HG03175 (cell line): ENCODE measurements around the gene HSPB6.
A peak's percentile ranks its signal among the peaks of the same experiment; 100 is the strongest.
"Not testable (repeated sequence)": the region's sequence is repeated elsewhere in the genome, so short reads cannot be mapped to it uniquely, and the experiment has no call there.

Experiments
- ATAC-seq: cut with Tn5 transposase; IDR thresholded peaks from one replicate; pipeline ENCODE4 v1.9.1; 2021; ENCODE audit warnings: mild to moderate bottlenecking, moderate library complexity; ENCODE audit not compliant: unreplicated experiment

The HSPB6 gene

GRCh38 chr19:35786299-35787160 lies 29.7 kb upstream of the HSPB6 start:
- no peak for ATAC-seq

GRCh38 chr19:35785339-35785627 lies 28.5 kb upstream of the HSPB6 start:
- no peak for ATAC-seq

GRCh38 chr19:35784503-35785338 lies 27.9 kb upstream of the HSPB6 start:
- ATAC-seq, result no peak

- ATAC-seq, result no peak
These were observed 26.9 kb upstream of the HSPB6 start for GRCh38 chr19:35783469-35784434.

- ATAC-seq, result no peak
These were observed 25.8 kb upstream of the HSPB6 start for GRCh38 chr19:35782589-35782988.

- no peak for ATAC-seq
These were observed 24.8 kb upstream of the HSPB6 start for GRCh38 chr19:35781650-35782049.

- ATAC-seq, result no peak
These were observed 23.9 kb upstream of the HSPB6 start for GRCh38 chr19:35780717-35781116.

GRCh38 chr19:35780058-35780457 lies 23.2 kb upstream of the HSPB6 start:
- ATAC-seq, result no peak

GRCh38 chr19:35779033-35779432 lies 22.2 kb upstream of the HSPB6 start:
- ATAC-seq, result no peak

GRCh38 chr19:35777961-35778360 lies 21.1 kb upstream of the HSPB6 start:
- no peak for ATAC-seq

- no peak for ATAC-seq
These were observed 20.4 kb upstream of the HSPB6 start for GRCh38 chr19:35777086-35777841.

- ATAC-seq, result no peak
These were observed 19.4 kb upstream of the HSPB6 start for GRCh38 chr19:35776102-35776788.

- peak; percentile 93 for ATAC-seq
These were observed 18.7 kb upstream of the HSPB6 start, which contains the start of gene ARHGAP33 for GRCh38 chr19:35775298-35776101. Gene ARHGAP33 (plus strand): TSS chr19:35775564. CDS start chr19:35775659, 95 bp downstream.

GRCh38 chr19:35775046-35775297 lies 18.1 kb upstream of the HSPB6 start:
- ATAC-seq, result no peak

GRCh38 chr19:35774274-35775045 lies 17.6 kb upstream of the HSPB6 start:
- no peak for ATAC-seq

- ATAC-seq, result no peak
These were observed 16.4 kb upstream of the HSPB6 start for GRCh38 chr19:35773020-35773806.

- not testable (repeated sequence) for ATAC-seq
These were observed 15.5 kb upstream of the HSPB6 start for GRCh38 chr19:35772362-35772761.

GRCh38 chr19:35768082-35768421 lies 11.2 kb upstream of the HSPB6 start:
- ATAC-seq, result no peak
